Islet precursor cell (in vitro differentiated cells): ENCODE data around the gene PIGS.
A peak's percentile ranks its signal among the peaks of the same experiment; 100 is the strongest.
"Not testable (repeated sequence)": the region's sequence is repeated elsewhere in the genome, so short reads cannot be mapped to it uniquely, and the experiment has no call there.

ENCODE experiments used
- DNase-seq: peaks from one replicate; pipeline ENCODE4 v3.0.0-alpha.2; 2018

PIGS gene

DNA sequence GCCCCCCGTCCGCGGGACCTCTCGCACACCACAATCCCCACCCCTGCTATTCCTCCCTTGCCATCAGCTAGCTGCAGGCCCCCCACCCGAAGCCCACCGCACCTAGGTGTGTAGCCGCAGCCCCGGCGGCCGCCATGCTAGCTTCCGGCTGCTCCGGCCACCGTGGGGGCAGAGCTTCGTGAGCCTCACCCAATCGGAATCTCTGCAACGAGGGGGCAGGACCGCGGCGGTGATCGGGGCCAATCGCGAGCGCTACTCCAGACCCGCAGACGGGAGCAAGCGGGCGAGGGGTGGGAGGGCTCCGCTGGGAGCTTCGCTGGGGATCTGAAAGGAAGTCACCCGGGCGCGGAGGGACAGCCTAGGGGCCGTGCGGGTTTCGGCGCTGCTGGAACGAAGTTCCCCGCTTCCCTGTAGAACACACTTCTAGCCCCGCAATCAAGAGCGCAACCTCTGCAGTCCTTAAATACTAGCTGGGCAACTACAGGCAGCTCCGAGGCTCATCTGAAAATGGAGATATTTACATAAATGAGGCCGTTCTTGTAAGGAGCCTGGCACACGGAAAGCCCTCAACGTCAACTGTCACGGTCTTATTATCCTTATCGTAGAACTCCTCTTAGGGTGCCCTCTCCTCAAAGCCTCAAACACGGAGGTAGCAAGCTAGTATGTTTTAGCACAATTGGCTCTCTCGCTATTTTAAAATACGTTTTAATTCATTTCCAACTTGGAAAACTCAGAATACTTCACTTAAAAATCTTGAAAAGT, at the start of gene PIGS:
TSS of gene PIGS (minus strand) at position 164 of the 762 bp plus-strand sequence. CDS start at position 136, 28 bp downstream.
- peak; percentile 99 for DNase-seq

DNA sequence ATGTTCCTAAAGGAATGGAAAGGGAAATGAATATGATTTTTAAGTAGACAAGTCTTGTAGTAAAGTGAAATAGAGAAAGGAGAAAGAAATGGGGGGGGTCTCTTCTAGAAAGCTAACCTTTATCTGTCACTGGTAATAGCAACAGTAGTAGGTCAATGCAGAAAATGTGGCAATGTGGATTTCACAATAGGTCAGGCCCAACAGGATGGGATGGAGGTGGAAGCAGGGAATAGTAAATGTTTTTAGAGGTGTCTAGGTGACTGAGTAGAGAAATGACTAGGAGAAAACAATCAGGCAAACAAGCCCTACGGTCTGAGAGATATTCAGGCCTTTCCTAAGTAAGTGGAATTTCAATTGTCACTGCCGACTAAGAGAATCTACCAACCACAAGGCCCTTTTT, 48.7 kb upstream of the PIGS start:
- DNase-seq: no peak

DNA sequence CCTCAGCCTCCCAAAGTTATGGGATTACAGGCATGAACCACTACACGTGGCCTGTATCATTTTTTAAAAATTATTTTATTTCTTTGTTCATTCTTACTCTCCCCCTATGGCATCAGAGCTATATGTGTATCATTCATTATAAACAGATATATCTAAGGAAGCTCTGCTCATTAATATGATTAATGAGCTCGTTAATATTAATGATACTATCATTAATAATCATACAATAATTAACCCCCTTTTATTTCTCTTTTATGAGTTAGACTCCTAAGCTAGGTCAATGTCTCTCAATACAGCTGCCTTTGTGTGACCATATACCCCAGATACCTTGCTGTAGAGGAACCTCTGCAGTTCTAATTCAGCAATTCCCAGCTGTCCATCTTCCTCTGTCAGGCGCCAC, 47.1 kb upstream of the PIGS start:
- no peak for DNase-seq

DNA sequence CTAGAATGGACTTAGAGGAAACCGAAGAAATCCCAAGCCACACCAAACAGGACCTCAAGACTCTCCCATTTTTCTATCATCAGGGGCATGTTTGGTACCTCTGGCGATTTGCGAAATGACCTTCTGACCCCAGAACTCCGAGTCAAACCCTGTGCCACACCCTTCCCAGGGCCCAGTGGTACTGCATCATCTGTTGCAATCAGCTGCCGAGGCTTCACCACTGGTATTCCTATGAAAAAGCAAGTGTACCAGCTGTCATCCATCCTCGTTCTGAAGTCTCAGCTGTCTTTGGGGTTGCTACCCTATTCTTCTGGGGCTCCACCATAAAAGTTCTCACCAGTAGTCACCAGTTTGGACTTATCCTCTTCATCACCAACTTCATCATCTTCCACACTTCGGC, 45.0 kb upstream of the PIGS start:
- no peak for DNase-seq

DNA sequence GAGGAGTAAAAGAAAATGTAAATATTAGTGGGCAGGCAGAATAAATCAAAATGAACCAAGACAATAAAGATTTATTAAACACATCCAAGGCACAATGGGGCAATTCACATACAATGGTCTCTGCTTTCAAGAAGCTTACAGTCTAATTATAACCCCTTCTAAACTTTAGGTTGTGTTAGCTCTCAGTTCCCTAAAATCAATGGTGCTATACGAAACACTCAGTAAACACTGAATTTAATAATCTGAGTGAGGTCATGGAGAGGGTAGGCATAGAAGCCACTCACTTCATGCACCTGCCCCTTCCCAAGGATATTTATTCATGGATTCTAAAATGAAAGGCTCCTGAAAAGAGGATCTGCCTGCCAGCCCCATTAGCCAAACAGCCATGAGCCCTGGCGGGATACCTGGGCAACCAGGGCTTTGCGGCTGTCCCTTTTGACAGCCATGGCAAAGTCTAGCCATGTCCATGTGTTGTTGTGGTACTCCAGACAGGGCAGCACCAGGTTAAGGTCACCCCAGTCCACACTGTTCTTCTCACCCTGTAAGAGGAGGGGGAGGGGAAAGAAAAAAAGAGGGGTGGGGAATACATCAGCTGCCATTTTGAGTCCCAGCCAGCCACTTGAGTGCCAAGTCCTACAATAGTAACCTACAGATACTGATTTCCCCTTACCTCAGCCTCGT, 44.1 kb upstream of the PIGS start:
- no peak for DNase-seq

DNA sequence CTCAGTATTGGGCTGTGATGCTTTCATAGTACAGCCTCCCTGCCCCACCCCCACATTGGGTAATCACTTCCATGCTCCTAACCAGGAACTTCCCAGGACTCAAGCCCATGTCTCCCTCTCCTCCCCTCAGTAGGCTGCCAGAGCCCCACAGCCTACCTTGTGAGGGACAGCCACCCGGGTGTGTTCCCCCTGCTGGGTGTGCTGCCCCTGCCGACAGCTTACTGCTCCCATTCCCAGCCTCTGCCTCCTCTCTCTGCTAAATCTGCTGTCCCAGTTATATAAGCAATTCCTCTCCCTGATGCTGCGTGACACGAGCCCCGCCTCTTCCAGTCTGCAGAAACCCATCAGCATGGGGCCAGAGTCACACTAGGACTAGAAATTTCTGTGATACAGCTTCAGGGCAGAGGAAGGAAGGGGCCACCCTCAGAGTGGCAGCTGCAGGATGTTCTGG, 42.6 kb upstream of the PIGS start, which contains the start of gene RSKR:
TSS of gene RSKR (minus strand) at position 255 of the 451 bp plus-strand sequence. CDS start at position 231, 24 bp downstream.
- no peak for DNase-seq

DNA sequence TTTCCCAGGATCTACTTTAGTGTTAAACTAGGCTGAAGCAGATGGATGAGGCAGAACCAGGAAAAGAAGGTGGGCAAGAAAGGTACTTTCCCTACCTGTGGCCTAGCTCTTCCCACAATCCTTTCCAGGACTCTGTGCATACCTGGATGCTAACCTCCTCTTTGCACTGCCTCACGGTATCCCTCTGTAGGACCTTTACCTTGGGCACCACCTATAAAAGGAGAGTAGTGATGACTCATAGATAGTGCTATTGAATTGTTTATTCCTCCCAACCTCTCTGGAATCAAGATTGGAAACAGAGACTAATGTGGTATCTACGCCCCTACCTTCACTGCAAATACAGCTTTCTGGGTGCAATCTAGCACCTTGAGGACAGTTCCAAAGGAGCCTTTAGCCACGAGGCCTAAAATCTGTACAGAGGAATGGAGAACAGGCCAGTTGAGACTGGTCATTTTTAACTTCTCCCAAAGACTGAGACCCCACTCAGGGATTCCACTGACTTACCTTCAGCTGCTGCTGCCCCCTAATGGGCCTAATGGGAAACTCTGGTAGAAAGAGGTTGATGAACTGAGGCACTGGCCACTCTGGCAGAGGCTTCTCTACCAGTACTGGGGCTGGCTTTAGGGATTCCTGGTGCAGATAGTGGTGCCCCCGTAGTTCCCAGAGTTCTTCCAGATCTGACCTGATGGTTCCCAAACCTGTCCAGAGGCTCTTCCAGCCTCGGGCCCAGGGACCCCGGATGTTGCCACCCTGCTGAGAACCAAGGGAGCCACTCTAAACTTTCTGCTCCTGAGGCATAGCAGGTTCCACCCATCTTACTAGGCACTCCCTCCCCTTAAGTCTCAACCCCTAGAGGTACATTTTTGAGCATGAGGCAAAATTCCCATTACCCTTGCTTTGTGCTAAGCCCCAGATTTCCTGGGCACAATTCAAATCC, 41.9 kb upstream of the PIGS start:
- DNase-seq: peak; percentile 78

DNA sequence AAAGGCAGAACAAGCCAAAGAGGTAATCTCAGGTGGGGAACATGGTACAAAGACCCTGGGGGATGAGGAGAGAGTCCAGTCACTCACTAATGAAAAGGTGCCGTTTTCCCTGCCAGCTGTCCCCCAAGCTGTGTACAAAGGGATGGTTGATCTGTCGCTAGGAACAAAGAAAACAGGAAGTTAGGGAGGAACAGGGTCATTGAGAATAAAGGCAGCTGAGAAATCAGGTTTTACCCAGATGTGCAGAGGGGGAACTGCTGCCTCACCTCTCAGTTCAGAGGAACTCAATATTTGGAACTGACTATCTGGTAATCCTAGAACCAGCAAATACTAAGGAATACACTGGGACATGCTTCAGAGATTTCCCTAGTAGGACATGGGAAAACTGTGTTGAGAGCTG, 41.2 kb upstream of the PIGS start:
- DNase-seq: no peak

DNA sequence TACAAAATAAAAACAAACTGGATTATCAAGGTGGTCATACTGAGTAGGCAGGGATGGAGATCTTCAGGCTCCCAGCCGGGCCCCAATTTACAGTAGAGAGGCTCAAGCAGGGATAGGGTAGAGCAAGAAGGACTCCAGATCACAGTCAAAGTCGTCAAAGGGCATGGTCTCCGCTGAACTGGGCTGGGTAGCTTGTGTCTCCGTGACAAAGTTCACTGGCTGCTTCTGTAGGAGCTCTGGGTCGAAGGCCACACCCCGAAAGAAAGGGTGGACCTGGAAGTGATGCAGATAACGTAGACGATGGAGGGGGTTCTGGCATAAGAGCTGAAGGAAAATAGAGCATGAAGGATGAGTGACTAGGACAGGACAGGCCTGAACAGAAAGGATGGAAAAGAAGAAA, 39.1 kb upstream of the PIGS start:
- DNase-seq: no peak

DNA sequence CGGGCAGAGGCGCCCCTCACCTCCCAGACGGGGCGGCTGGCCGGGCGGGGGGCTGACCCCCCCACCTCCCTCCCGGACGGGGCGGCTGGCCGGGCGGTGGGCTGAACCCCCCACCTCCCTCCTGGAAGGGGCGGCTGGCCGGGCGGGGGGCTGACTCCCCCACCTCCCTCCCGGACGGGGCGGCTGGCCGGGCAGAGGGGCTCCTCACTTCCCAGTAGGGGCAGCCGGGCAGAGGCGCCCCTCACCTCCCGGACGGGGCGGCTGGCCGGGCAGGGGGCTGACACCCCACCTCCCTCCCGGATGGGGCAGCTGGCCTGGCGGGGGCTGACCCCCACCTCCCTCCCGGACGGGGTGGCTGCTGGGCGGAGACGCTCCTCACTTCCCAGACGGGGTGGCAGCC, 32.7 kb upstream of the PIGS start:
- not testable (repeated sequence) for DNase-seq

DNA sequence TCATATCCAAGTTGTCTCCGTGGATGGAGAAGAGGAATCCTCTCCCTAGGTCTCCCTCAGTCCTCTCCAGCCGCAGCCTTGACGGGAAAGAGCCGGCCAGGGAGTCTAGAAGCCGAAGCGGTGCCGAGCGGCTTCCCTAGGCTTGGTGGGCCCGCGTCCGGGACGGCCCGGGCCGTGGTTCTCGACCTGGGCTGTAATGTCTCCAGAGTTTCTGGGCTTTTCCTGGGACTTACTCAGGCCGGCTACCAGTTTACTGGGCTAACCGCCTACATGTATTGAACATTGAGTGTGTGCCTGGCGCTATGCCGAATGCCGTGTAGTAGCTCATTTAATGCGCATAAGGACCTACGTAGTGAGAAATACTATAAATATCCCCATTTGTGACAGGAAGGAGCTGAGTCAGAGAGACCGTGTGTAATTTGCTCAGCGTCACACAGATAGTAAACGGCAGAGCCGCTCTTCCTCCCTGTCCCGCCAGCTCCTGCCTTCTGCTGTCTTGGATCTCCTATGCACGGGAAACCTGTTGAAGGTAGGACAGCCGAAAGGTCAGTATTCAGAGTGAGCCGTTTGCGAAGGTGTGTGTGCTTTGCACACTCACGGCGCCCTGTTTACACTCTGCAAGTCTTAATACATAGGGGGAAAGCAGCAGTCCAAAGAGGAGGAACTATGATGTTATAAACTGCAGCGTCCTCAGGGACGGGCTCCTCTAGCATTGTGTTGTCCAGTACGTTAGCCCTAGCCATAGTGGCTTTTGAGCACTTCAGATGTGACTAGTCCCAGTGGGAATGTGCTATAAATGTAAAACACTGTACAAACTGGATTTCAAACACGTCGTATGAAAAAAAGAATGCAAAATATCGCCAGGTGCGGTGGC, 28.2 kb upstream of the PIGS start:
- peak; percentile 78 for DNase-seq

DNA sequence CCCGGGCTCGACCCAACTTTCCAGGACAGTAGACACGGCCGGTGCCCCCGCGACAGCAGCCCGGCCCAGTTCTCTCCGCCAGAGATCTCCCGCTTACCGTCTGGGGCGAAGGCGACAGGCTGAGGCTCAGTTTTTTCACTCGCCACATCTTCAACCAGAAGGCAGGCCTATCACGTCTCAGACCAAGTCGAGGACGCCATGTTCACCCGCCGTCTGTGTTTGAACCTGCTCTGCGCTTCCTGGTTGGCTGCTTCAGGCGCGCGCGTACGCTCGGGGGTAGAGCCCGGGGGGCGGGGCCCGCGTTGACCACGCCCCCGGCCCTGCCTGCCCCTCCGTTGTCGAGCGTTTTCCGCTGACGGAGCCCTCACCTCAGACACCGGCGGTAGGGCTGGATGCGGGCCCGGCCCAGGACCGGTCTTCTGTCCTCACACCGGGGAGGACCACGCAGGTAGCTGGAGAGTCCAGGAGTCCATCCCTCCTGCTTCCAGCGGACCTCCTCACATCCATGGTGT, 27.5 kb upstream of the PIGS start, which contains the start of gene SPAG5:
TSS of gene SPAG5 (minus strand) at position 227 of the 512 bp plus-strand sequence. CDS start at position 148, 79 bp downstream.
- peak; percentile 99 for DNase-seq

DNA sequence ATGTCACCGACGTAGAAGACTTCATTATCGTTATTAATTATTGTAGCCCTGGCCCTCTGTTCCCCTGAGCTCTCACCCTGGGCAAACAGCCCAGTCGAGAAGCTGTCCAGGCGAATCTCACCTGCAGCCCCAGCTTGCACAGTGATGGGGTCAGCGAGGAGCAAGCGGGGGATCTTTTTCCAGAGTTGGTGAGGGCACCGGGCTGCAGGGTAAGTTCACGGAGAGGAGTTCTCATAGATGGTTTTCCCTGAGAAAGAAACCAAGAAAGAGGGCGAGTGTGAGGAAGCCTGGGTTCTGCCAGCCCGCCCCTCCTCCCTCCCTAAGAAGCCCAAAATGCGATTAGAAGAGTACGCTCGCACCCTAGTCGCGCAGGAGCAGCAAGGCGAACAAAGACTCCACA, 27.1 kb upstream of the PIGS start:
- DNase-seq: no peak

DNA sequence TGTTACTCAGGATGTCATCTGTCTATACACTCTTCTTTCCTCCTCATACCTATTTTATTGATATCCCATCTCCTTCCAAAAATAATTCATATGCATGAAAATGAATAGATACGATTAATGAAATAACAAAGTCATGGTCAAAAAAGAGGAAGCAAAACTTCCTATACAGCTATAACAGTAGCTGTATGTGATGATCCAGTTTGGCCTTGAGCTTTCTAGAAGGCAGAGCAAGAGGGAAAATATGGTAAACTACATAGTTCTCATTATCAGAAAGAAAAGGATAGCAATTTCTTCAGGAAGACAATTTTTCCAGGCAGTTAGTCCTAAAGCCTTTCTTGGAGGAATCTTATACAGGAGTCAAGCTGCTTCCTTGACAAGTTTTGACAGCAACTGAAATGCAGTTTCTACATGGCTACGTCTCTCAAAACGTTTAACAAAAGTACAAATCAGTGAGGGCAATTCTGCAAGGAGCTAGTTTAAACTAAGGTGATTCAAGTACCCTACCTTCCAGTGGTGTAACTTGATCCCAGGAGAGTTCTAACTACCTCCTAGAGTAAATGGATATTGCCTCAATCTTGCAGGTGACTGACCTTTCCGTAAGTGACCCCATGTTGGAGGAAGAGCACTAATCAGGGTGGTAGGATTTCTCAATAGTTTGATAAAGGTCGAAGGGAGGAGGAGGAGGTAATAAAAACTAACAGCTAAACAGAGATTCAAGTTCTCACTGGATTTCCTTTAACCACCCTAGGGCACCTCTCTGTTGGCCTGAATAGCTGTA, 26.5 kb upstream of the PIGS start:
- no peak for DNase-seq

DNA sequence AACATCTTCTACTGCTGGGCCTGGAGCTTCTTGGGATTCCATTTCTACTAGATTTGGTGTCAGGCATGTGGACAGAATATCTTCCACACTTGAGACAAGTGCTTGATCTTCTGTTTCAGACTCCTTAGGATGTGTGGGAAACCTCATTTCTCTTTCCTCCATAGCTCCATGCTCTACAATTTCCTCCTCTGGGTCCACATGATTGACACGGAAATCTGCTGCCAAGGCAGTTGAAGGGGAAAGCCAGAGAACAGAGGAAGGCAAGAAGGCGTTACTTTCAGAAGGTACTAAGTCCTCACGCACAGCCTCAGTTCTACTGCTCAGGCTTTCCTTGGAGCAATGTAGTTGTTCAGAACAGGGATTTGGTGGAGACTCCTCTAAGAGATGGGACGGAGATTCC, 20.9 kb upstream of the PIGS start:
- DNase-seq: no peak

DNA sequence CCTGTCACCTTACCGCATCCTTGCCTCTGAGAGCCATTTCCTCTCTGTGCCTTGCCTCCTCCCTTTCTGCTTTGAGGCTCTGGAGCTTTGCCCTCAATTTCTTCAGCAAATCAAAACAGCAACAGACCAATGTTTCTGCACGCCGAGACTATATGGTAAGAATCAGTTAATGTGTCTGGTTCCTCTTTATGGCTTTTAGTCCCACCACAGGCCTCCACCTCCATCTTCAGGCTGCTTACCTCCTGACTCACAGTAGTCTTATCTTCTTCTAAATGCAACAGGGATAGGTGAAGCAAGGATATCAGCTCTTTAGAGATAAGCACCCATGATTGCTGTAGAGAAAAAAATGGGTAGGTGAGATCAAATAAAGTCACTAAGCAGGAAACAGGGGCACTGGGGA, 14.5 kb upstream of the PIGS start:
- DNase-seq: no peak

DNA sequence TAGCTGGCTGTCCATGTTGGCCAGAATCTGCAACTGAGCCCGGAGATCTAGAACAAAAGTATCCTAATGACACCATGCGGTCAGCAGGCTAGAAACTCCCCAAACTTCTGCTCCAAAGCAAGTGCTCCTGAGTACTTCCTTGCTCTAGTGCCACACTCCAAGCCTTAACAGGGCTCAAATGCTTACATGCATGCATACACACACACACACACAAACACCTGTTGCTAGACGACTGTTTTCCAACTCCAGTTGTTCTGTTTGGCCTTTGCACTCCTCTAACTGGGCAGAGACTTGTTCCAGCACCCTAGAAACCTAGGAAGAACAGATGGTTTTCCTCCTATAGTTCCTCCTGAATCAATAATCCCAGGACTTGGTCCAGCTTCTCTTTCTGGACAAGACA, 13.1 kb upstream of the PIGS start:
- DNase-seq: no peak

DNA sequence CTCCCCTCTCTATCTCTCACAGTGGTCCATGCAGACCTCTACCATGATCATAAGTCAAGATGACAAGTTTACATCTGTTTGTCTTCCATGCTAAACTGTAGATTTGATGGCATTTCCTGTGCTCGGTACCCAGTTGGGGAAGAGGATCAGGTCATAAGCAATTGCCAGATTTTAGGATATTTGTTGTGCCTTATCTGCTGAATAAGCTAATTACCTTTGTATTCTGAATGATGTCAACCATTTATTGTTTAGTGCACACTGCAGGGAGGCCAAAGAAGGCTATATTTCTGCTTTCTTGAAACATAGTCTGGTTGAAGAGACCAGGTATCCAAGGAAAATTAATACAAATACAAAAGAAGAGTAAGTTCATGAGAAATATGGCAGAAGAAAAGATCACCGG, 11.2 kb upstream of the PIGS start:
- no peak for DNase-seq

DNA sequence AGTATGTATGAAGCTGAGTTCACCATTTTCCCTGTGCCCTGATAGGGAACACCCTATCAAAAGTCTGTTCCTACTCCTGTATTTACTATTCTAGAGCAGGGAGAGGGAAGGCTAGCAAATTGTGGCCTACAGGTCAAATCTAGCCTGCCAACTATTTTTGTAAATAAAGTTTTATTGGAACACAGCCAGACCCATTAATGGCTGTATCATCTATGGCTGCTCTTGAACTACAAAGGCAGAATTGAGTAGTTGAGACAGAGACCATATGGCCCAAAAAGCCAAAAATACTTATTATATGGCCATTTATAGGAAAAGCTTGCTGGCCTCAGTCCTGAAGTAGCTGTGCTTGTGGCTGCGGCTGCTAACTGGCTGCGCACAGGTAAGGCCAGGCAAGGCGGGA, 9.6 kb upstream of the PIGS start:
- no peak for DNase-seq

DNA sequence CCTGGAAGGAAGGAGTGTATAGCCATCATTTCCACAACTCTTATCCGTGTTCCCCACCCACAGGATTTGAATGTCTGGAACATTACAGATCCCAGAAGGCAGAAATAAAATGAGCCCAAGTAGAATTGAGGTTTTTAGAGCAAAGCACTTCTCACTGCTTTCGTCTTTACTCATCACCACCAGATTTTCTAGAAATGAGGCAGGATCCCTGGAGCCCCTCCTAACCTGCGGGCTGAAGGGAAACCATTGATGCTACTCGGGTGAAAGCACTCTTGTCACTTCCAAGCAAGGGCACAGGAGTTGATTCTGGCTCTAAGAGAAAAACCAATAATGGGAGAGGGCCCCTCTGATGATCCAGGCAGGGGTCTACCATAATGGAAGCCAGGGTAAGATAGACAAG, 8.2 kb upstream of the PIGS start:
- DNase-seq: no peak
